AG08396 (cell line): ENCODE data around the gene LIMS2.
A peak's percentile ranks its signal among the peaks of the same experiment; 100 is the strongest.

Experiments
- DNase-seq: peaks from one replicate; pipeline ENCODE4 v3.0.0; 2012; ENCODE audit warnings: low spot score, mixed read lengths

The LIMS2 gene

DNA sequence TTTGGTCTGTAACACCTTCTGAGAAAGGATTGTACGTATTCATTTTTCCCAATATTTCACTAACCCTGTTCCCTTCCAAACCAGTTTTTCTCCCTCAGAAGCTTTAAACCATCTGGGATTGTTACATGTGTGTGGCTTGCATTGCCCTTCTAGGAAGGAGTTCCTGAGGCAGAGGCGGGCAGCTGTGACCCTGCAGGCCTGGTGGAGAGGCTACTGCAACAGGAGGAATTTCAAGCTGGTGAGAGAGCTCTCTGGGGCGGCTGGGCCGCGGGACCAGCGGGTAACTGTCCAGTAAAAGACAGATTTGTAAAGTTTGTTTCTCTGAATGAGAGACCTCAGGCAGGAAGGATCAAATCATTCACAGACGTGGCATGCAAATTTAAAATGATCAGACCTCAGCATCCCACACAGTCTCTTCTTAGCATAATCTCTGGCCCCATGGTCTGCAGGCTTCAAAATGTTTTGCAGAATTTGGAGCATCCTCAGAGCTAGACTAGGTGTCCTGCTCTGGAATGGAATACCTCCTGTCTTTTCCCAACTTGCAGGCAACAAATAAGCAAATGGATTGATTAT, 69.6 kb downstream of the LIMS2 start:
- DNase-seq: no peak

DNA sequence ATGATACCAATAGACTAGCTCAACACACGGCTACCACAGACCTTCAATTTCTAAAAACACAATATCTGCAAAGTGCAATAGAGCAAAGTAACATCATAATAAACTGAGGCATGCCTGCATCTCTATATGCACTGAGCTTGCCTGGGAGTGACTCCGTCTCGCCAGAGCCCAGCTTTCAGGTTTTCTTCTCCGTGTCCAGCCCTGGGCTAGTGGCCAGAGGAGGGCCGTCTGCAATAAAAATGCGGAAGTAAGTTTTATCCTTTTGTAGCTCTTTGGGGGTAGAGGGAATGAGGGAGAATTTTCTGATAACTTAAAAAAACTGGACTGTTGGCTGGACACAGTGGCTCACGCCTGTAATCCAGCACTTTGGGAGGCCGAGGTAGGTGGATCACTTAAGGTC, 70.3 kb downstream of the LIMS2 start:
- DNase-seq: no peak

- DNase-seq: no peak
Observed at GRCh38 chr2:127599211-127599610, 76.1 kb downstream of the LIMS2 start.

- no peak for DNase-seq
Observed at GRCh38 chr2:127598711-127599110, 76.6 kb downstream of the LIMS2 start.

- DNase-seq: no peak
Observed at GRCh38 chr2:127597984-127598380, 77.3 kb downstream of the LIMS2 start.

DNA sequence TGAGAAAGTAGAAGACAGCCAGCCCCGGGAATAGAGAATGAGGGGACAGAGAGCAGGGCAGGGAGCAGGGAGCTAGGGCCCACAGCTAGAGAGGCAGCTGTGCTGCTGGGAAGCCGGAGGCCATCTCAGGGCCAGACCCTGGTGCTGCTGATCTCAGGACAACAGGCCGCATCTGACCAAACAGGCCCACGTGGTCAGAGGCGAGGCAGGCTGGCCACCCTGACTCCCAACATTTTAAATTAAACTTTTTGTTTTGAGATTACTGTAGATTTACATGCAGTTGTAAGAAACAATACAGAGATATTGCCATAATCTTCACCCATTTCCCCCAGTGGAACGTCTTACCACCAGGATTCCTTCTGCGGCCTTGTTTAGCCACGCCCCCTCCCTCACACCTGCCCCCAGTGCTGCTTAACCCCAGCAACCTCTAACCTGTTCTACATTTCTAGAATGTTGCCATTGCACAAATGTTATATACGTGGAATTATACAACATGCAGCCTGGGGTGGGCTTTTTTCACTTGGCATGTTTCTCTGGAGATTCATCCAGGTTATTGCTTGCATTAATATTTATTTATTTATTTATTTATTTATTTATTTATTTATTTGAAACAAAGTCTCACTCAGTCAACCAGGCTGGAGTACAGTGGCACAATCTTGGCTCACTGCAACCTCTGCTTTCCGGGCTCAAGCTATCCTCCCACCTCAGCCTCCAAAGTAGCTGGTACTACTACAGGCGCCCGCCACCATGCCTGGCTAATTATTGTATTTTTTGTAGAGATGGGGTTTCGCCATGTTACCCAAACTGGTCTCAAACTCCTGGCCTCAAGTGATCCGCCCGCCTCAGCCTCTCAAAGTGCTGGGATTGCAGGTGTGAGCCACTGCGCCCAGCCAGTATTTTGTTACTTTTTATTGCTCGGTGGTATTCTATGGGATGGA, 78.0 kb downstream of the LIMS2 start:
- no peak for DNase-seq

- DNase-seq: no peak
Observed at GRCh38 chr2:127596311-127597045, 78.9 kb downstream of the LIMS2 start.

- DNase-seq: no peak
Observed at GRCh38 chr2:127594116-127594591, 81.2 kb downstream of the LIMS2 start.

GRCh38 chr2:127593228-127594115, 81.9 kb downstream of the LIMS2 start:
- DNase-seq: no peak

DNA sequence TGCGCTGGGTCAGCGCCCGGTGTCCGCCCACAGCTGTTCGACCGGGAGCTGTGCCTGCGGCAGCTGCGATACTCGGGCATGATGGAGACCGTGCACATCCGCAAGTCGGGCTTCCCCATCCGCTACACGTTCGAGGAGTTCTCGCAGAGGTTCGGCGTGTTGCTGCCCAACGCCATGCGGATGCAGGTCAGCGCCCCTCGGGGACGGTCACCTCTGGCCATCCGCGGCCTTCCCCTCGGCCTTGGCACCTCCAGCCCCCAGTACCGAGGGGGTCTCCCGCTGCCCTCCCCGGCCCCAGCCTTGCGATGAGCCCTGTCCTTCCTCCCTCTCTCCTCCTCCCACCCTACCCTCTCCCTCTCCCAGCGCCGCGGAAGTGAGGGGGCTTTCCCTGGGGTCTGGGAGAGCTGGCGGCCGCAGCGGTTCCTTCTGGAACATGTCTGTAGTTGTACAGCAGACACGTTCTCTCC, 82.5 kb downstream of the LIMS2 start:
- no peak for DNase-seq

DNA sequence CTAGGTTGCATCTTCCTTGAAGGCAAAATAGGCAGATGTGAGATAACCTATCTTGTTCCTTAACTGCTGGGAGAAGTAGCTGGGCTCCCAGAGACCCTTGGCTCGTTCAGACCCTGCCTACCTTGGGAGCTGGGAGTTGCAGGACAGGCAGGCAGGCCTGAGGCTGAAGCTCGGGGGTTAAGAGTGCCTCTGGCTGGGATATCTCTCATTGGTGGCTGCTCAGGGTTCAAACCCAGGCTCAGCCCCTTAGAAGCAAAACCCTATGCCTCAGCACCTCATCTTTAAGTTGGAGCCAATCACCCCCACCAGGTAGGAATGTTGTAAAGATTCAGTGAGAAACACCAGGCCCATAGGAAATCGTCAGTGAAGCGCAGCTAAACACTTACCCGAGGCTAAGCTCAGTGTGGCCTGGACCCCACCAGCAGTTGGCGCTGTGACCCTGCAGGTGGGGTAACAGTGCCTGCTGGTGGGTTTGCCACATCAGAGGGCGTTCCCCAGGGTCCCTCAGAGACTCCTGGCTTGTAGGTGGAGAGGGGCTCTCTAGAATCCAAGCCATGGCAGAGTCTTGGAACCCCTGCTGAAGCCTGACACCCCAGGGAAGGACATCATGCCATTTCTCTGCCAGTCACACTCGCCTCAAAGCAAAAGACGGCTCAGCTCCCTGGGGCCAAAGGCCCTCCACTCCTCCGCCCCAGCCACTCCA, 84.0 kb downstream of the LIMS2 start:
- DNase-seq: peak; percentile 82

- no peak for DNase-seq
Observed at GRCh38 chr2:127590386-127591190, 84.7 kb downstream of the LIMS2 start.

DNA sequence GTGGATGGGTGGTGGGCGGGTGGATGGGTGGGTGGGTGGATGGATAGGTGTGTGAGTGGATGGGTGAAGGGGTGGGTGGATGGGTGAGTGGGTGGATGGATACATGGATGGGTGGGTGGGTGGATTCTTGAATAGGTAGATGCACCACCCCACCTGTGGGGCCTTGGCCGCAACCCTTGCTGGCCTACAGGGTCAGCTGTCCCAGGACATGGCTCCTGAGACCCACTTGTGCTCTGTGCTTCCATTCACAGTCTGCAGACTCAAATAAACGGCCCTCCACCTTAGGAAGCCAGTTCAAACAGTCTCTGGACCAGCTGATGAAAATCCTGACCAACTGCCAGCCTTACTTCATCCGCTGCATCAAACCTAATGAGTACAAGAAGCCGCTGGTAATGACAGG, 85.5 kb downstream of the LIMS2 start:
- DNase-seq: no peak

DNA sequence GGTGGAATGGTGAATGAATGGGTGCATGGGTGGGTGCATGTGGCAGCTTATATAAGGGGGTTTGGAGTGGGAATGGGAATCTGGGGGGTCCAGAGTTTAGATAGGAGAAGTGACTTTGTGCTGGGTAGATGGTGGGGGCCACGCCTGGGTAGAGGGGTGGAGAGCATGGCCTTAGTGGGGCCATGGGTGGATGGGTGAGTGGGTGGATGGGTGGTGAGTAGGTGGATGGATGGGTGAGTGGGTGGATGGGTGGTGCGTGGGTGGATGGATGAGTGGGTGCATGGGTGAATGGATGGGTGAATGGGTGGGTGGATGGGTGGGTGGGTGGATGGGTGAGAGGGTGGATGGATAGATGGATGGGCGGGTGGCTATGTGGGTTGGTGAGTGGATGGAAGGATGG, 86.0 kb downstream of the LIMS2 start:
- no peak for DNase-seq
